SK-N-MC (cell line): ENCODE data around the gene HOXB5.

Source experiments
- DNase-seq: peaks from one replicate; pipeline ENCODE4 v3.0.0-alpha.2; 2011; ENCODE audit warnings: low read depth, low spot score
- H3K27ac ChIP-seq: fragments of 200-600 bp; sonication (generic); 2 replicates; pipeline ENCODE4 v1.5.1; 2016; ENCODE audit warnings: mixed run types
- H3K36me3 ChIP-seq: fragments of 200-600 bp; sonication (generic); 2 replicates; pipeline ENCODE4 v1.6.1; 2017; ENCODE audit warnings: antibody characterized with exemption, low read length, mixed read lengths; ENCODE audit not compliant: insufficient read depth
- H3K4me3 ChIP-seq: fragments of 200-600 bp; sonication (generic); 2 replicates; pipeline ENCODE4 v1.5.1; 2016
- H3K9ac ChIP-seq: fragments of 200-600 bp; sonication (generic); 2 replicates; pipeline ENCODE4 v1.8.0; 2017; ENCODE audit warnings: mixed run types, mixed read lengths; ENCODE audit not compliant: insufficient read length
- H3K9me3 ChIP-seq: fragments of 200-600 bp; sonication (generic); 2 replicates; pipeline ENCODE4 v1.6.1; 2017; ENCODE audit warnings: low read depth, mild to moderate bottlenecking, antibody characterized with exemption, low read length, moderate library complexity, mixed read lengths
- EZH2 ChIP-seq: fragments of 200-600 bp; sonication (generic); IDR thresholded peaks from one replicate; pipeline ENCODE4 v1.6.1; 2017; ENCODE audit warnings: antibody characterized with exemption
- FOXP2 ChIP-seq: optimal IDR thresholded peaks from 2 replicates; pipeline ENCODE3; 2011; ENCODE audit warnings: mild to moderate bottlenecking, moderate library complexity; ENCODE audit not compliant: insufficient read depth; ENCODE audit errors: extremely low read length, control extremely low read depth
- POLR2AphosphoS5 ChIP-seq: IDR thresholded peaks from 2 replicates; pipeline ENCODE4 v1.6.1; 2012; ENCODE audit warnings: mild to moderate bottlenecking, low read depth, low read length, borderline replicate concordance

Gene HOXB5

DNA sequence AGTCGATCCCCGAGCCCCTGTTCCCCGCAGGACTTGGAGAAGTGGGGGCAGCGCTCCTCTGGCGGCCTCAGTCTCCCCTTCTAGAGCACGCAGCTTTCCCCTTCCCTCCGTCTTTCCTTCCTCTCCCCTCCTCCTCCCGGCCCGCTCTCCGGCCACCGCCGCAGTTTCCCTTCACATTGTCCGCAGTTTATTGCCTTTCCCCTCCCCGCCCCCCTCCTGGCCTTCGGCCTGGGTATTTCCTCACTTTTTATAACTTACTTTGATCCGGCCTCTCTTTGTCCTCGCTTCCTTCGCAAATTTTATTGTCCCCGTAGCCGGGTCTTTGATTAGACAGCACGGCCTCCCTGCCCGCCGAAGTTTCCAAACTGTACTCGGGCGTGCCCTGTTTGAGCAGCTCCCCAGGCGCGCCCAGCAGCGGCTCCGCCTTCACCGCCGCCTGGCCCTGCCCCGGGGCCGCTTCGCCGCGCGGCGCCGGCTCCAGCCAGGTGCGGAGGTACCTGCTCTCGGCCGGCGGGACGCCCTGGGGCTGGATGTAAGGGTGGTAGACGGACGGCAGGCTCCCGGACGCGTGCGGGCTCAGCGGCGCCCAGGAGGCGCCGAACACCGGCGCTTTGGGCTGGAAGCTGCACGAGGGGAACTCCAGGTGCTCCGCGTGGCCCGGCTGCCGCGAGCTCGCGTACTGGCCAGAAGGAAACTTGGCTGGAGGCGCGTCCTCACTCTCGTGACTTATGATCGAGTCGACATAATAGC lies 32.1 kb upstream of the HOXB5 start:
- no peak overlapping the region for H3K27ac ChIP-seq
- peak overlapping the region; percentile 90 for H3K4me3 ChIP-seq
- TF ChIP-seq EZH2 (no peak), POLR2AphosphoS5 (no peak), FOXP2 (no peak)
- DNase-seq: no peak
- no peaks in the 10 kb centered on the region for H3K9me3 ChIP-seq
- H3K9ac ChIP-seq: peak overlapping the region; percentile 57
- no peaks in the 10 kb centered on the region for H3K36me3 ChIP-seq

DNA sequence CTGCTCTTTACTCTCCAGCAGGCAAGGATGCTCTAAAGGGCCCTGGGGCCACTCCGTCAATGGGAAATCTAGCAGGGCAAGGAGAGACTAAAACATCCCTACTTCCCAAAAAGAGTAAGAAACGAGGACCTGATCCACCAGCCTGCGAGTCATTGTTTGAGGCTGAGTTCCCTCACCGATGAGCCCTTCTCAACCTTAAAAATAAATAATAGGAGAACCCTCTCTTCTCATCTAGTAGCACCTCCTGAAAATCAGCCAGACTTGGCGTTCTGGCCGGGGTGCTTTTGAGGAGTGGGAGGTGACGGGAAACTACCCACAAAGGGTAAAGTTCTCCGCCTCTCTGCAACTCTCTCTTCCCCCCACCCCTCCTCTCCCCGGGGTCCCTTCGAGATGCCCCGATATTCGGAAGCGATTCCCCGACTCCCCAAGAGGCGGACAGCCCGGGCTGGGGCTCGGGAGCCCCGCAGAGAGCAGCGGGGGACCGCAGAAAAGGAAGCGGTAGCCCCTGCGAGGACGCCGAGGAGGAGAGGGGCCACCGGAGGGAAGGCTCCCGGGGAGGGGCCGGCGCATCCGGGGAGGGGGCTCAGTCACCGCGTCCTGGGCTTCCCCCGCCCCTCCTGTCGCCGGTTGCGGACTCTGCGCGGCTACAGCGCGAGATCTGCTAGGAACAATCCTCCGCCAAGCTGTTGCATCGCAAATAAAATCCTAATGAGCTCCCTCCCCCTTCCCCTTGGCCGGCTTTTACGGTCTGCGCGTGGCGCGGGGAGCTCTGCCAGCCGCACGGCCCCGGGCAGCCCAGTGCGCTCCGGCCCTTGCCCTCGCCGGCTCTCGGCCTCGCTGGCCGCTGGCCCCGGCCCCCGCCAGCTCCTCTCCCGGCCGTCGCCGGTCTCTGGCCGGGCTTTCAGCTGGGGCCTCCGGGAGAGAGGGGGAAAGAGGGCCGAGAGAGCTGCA lies 31.2 kb upstream of the HOXB5 start:
- no peak for TF ChIP-seq POLR2AphosphoS5
- TF ChIP-seq FOXP2: no peak
- no peak for TF ChIP-seq EZH2
- no peak for DNase-seq
- peak overlapping the region; percentile 57 for H3K9ac ChIP-seq
- no peak overlapping the region for H3K27ac ChIP-seq
- peak overlapping the region; percentile 90 for H3K4me3 ChIP-seq
- no peaks in the 10 kb centered on the region for H3K36me3 ChIP-seq
- H3K9me3 ChIP-seq: no peaks in the 10 kb centered on the region

DNA sequence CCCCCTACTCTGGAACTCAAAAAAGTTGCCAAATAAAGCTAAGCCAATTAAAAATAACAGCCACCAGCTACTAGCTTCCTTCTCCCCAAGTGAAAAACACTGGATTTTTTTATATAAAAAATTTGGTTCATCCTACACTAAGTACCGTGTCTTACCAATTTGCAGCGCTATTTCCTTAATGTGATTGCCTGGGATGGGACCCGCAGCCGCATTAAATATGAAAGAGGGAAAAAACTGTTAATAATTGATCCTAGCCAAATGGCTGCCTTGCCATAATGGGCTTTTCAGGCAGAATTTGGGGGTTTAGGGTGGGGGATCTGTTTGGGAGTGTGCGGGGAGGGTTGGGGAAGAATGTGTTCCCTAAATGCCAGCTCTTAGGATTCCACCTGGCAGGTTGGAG lies 30.5 kb upstream of the HOXB5 start:
- peak overlapping the region; percentile 90; the same call in 1 of the 2 replicates for H3K4me3 ChIP-seq
- H3K36me3 ChIP-seq: no peaks in the 10 kb centered on the region
- no peaks in the 10 kb centered on the region for H3K9me3 ChIP-seq
- no peak overlapping the region for H3K27ac ChIP-seq
- no peak for DNase-seq
- no peak for TF ChIP-seq POLR2AphosphoS5
- no peak for TF ChIP-seq EZH2
- no peak for TF ChIP-seq FOXP2
- no peak overlapping the region for H3K9ac ChIP-seq

DNA sequence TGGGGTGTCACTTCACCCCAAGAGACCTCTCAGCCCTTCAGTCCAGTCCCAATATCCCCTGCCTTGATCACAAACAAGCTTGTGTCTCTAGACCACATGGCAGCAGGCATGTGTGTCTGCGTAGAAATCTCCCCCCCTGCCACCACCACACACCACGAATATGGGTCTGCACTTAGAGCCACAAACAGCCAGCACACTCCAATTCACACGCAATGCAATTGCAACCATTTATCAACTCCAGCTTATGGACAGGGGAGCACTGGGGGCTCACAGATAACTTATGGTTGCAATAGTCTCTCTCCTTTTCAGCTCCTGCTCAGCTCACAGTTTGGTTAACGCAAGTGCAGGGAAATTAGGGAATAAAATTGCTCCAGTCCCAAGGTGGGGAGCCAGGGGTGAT lies 30.0 kb upstream of the HOXB5 start:
- Histone ChIP-seq H3K4me3 (no peak overlapping the region), H3K27ac (no peak overlapping the region), H3K9ac (no peak overlapping the region), H3K36me3 (no peaks in the 10 kb centered on the region), H3K9me3 (no peaks in the 10 kb centered on the region)
- no peak for DNase-seq
- TF ChIP-seq EZH2 (no peak), FOXP2 (no peak), POLR2AphosphoS5 (no peak)

DNA sequence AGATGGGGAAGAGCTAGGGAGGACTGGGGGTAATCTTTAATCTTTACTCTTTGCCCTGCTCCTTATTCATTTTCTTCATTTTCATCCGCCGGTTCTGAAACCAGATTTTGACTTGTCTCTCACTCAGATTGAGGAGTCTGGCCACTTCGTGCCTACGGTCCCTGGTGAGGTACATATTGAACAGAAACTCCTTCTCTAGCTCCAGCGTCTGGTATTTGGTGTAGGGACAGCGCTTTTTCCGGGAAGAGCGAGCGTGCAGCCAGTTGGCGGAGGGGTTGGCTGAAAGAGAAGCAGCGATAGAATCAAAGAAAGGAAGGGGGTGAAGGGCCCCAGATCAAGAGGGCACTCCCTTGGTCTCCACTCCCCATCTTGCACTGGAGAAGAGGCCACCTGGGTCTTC lies 29.3 kb upstream of the HOXB5 start:
- H3K27ac ChIP-seq: no peak overlapping the region
- TF ChIP-seq EZH2 (no peak), FOXP2 (no peak), POLR2AphosphoS5 (no peak)
- H3K9ac ChIP-seq: no peak overlapping the region
- H3K4me3 ChIP-seq: no peak overlapping the region
- H3K36me3 ChIP-seq: no peaks in the 10 kb centered on the region
- DNase-seq: no peak
- no peaks in the 10 kb centered on the region for H3K9me3 ChIP-seq

DNA sequence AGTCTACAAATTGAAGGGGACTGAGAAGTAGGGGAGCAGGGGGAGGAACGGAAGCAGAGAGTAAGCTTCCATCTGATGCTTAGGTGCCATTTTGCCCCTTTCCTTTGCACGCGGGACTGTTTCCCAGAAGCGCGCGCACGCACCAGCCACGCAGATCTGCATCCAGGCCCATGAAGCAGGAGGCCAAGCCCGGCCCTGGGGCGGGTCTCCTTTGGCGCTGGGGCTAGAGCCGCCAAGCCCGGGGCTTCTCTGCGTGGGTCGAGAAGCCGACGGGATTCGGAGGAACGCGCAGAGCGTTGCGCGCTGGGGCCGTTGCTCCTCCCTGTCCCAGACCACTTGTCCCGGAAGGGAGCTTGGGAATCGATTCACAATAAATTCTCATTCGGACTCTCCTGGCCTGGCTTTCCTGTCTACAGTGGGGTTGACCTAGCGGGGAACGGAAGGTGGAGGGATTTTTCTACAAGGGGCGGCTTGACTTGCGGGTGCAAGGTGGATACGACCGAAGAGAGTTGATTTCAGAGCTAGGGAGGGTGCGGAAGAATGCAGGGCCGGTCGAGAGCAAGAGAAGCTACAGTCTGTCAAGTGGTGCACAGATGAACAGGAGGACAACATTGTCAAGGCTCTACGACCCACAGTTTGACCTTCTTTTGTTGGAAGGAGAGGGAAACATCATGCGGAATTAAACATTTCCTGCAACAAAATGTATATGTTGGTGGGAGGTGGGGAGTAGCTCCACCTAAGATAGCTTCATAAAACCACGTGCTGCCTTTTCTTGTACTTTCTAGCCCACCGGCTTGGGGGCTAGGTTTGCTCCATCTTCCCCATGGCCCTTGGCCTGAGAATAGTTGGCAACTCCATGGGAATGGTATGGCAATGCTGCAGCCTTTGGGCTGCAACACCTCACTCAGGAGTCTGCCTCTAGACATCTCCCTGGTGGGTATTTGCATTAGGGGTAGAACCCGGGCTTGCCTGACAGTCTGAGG lies 28.1 kb upstream of the HOXB5 start:
- no peak overlapping the region for H3K9ac ChIP-seq
- DNase-seq: no peak
- TF ChIP-seq POLR2AphosphoS5 (no peak), FOXP2 (no peak), EZH2 (no peak)
- no peaks in the 10 kb centered on the region for H3K36me3 ChIP-seq
- H3K9me3 ChIP-seq: no peaks in the 10 kb centered on the region
- H3K4me3 ChIP-seq: no peak overlapping the region
- H3K27ac ChIP-seq: no peak overlapping the region

DNA sequence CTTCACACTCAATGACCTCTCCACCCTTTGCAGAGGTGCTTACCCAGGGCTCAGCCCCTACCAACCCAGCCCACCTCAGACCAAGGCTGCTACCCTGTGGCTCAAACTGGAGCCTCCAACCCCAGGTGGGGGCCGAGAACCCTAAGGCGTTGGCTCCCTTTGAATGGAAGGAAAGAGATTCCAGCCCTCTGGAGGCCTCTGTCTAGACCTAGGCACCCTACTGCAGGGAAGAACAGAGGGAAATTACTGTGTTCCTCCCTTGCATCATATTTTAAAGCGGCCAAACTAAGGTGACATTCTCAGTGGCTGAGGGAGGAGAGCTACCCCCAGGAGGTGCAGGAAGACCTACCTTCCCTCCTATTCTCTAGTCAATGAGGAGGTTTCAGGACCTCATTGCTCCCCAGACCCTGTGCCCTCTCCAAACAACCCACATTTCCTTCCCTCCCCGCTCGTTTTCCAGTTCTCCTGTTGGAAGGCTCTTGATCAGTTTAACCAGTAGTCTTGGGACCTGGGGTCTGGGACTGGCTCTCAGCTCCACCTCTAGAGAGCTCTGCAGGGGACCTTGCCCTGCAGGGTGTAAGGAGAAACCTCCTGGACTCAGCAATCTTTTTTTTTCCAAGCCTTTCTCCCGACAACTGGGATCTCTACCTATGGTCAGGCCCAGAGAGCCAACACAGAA lies 27.0 kb upstream of the HOXB5 start:
- DNase-seq: no peak
- H3K9ac ChIP-seq: no peak overlapping the region
- no peak overlapping the region for H3K27ac ChIP-seq
- H3K9me3 ChIP-seq: no peaks in the 10 kb centered on the region
- H3K36me3 ChIP-seq: no peaks in the 10 kb centered on the region
- H3K4me3 ChIP-seq: no peak overlapping the region
- no peak for TF ChIP-seq POLR2AphosphoS5
- TF ChIP-seq EZH2: no peak
- no peak for TF ChIP-seq FOXP2
